GM18505 (cell line): ENCODE data around the gene MYH10.

Source experiments
- ATAC-seq: cut with Tn5 transposase; IDR thresholded peaks from one replicate; pipeline ENCODE4 v1.9.1; 2021; ENCODE audit not compliant: unreplicated experiment
- POLR2A ChIP-seq: IDR thresholded peaks from 4 replicates; pipeline ENCODE4 v1.6.1; 2011; ENCODE audit warnings: borderline replicate concordance; ENCODE audit not compliant: insufficient read depth, insufficient read length; ENCODE audit errors: extremely low read depth

Gene MYH10

DNA sequence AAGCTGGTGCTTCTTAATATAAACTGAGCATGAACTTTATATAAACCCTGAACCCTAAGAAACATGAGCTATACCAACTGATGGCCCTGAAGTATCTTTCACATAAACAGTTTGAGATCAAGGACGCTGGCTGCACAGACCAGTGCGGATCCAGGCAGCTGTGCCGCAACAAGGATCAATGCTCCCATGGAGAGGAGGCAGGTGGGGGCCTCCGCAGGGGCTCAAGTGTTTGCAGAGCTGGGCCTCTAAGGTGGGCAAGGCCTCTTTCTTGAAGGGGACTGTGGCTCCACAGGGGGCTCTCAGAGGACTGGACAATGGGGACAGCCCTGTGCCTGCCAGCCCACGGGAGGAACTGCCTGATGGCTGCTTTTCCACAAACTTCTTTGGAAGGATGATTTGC lies 148.8 kb downstream of the MYH10 start:
- no peak for TF ChIP-seq POLR2A
- ATAC-seq: no peak

DNA sequence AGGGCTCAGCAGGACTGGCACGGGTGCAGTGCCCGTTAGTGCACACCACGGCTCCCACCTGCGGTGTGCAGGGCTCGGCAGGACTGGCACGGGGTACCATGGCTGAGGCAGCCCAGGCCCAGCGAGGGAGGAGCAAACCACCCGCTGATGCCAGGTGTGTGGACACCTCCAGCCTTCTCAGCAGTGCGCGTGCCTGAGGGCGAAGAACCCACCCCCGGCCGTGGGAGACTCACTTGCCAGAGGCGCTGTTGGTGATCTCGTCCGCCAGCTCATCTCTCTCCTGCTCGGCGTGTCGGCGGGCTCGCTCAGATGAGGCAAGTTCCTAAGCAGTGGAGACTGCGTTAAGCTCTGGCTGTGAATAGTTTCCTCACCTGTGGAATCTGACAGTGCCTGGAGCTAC lies 149.4 kb downstream of the MYH10 start:
- ATAC-seq: no peak
- TF ChIP-seq POLR2A: no peak

DNA sequence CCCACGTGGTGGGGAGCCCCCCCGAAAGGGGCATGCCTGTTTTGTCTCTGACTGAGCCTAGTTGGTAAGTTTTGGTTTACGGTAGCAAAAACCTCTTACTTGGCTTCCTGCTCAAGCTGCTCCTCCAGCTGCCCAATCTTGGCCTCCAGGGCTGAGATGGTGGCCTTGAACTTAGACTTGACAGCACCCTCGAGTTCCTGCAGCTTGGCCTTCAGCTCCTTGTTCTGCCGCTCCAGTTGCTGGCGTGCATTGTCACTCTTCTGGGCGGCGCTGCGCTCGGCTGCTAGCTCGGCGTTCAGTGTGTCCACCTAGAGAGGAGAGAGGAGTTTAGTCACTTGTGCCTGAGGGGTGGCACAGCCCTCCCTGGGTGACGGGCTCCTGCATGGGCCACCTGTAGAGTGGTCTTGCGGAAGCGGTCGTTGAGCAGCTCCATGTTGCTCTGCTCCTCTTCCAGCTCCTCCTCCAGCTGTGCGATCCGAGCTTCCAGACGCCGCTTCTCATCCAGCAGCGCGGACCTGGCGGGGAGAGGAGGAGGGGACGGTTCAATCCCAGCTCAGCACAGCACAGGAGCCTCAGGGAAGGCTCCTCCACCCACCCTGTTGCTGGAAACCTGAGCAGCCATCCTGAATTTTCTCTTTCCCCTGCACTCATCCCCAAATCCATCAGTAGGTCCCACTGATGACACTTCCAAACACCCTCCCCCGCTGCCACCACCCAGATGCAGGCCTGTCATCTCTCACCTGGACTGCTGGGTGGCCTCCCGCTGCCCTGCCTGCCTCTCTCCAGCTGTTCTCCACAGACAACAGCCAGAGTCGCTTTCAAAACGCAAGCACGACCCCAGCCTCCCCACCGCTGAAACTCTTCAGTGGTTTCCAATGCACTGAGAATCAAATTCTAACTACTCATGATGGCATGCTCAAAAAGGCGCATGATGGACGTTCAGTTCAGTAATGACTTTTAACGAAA lies 150.2 kb downstream of the MYH10 start:
- no peak for ATAC-seq
- no peak for TF ChIP-seq POLR2A

DNA sequence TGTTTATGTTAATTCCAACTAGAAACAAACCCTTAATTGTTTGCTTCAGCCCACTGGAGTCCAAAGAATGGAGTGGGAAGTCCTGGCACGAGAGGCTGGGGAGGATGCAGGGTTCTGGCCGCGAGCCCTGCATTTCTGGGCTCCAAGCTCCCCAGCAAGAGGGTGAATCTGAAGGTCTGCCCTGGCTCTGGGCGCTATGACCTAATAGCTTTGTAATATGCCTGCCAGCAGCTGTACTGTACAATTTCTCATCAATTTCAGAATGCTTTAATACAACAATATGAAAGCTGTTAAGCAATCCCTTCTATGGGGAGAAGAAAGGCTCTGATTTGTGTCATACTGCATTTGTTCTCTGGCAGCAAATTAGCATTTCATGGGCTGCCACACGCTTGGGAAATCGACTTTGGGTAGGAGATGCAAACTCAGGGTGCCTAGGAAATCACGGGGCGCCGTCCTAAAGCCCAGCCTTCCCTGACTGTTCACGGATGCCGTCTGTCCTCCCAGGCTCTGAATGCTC lies 151.0 kb downstream of the MYH10 start:
- TF ChIP-seq POLR2A: no peak
- no peak for ATAC-seq

DNA sequence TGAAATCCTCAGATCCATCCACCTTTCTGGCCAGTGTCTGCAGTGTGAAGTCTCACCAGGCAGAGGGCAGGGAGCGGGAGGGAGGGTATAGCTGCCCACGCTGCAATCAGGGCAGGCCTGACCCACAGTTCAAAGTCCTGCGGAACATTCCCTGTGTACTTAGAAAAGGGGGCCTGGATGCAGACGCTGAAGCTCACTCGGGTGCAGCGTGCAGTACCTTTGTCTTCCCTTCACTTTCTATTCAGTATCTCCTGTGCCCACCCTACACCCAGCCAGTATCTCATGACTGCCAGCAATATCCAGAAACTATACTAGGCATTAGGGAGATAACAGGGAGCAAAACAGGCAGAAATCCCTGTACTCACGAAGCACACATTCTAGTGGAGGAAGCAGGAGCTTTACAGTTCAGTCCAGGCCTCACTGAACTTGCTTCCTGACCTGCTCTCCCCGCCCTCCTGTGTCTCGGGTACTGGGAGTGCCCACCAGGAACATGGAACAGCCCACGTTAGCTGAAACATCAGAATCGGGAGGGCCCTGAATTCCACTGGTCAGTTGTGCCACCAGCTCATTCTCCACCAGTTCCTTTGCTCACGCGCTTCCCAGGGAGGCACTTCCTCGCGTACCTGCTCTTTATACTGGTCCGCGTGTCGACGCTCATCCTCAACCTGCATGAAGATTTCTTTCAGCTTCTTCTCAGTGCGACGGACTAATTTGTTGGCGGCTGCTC lies 152.6 kb downstream of the MYH10 start:
- ATAC-seq: no peak

DNA sequence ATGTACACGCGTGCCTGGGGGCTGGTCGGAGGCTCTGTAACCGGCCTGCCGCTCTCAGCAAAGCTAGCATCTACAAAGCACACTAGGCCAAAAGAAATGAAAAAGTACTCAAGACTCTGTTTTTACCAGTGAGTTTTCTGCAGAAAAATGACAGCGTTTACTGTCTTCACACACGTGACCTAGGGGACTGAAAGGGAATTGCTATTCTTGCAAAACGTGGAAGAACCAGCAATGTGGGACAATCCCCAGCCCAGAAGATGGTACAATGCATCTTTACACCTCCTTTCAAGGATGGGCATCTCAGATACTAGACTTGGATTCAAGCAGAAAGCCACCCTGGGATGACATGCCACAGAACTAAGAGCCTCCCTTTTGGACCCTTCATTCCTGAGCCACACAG lies 153.4 kb downstream of the MYH10 start:
- ATAC-seq: no peak
- TF ChIP-seq POLR2A: no peak

More for the DNA sequence above, 152.6 kb downstream of the MYH10 start:
- no peak for TF ChIP-seq POLR2A

DNA sequence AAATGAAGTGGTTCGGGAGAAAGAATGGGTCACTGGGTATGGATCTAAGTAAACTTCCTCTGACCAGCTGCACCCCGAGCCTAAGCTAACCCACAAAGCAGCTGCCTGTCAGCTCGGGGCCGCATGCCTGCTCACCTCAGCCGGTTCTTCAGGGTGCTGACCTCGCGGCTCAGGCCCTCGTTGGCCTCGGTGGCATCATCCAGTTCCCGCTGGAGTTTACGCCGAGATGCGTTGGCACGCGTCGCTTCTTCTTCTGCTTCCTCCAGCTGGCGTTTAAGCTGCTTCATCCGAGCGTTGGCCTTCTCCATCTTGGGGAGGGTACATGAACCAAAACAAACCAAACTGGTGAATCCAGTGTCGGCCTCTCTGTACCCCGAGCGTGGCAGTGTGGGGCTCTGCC lies 153.8 kb downstream of the MYH10 start:
- TF ChIP-seq POLR2A: no peak
- no peak for ATAC-seq

DNA sequence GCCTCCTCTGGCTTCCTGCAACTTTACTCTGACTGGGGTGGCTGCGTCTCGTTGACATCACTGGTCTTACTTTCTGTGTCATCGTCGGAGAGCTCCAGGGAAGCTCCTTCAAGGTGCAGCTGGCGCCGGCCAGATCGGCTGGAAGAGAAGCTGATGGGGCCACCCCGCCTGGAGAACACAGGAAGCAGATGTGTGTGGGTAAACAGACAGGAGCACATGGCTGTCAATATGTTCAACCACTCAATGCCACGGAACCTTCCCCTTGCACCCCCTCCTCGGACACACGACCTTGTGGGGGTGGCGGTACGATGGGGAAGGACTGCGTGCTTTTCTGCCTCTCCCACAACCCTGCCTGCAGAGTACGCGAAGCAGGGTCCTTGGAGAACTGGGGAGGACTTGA lies 154.7 kb downstream of the MYH10 start:
- no peak for TF ChIP-seq POLR2A

DNA sequence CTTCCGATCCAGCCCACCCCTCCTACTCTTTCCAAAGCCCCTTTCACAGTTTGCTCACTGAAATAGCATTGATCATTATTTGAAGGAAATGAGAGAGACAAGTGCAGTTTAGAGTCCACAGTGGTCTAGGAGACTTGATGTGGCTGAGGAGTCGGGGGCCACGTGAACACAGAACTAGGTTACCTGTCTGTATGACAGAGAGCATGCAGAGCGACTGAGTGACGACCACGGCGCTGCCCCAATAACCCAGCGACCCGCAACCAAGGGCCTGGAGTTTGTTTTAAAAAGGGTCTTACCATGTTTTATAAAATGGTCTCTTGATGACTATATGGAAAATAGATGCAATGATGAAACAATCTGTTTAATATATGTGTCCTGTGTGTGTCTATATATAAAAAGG lies 155.3 kb downstream of the MYH10 start:
- no peak for TF ChIP-seq POLR2A
- ATAC-seq: no peak

More for the DNA sequence above, 154.7 kb downstream of the MYH10 start:
- no peak for ATAC-seq

DNA sequence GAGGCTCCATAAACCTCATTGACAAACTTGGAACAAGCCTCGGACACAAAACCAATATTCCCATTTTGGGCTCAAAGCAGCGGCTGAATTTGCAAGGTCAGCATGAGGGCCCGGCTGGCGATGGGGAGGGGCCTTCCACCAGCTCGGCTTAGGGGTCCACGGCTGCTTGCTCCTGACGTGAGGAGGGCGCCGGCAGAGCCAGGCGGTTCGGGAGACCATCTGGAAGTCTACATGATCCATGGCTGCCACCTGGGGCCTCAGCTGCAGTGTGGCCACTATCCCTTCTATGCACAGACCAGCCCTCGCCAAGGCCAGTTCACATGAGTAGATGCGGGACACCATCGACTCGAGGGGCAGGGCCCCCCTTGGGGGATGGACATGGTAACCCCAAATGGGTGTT lies 155.7 kb downstream of the MYH10 start:
- ATAC-seq: no peak
- no peak for TF ChIP-seq POLR2A

DNA sequence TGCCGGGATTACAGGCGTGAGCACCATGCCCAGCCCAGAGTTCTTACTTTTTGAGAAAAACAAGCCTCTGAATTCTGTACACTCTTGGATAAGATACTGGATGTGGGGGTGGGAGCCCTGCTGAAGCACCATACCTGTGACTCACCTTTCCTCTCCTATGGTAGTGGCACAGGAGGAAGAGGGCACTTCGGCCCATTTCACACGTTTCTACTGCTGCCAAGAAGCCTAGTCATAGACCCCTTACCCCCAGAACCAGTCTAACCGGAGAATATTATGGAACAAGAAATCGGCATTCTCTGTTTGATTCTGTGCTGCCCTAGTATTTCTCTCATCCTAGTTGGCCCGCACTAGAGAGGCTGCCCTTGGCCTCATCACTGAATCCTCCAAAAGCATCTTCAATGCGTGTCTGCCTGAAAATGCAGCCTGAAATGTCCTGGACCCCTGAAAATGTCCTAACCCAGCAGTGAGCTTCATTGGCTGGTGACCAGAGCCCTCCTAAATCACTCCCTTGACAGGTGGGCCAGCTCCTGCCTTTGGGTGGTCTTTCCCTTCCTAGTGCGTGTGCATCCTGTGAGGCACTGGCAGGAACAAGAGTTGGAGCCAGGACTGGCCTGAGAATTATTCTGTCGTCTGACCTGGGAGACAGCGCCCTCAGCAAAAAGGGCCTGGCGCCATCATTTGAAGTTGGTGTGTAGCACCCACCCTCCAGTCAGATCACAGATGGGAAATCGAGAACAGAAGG lies 156.9 kb downstream of the MYH10 start:
- no peak for TF ChIP-seq POLR2A

DNA sequence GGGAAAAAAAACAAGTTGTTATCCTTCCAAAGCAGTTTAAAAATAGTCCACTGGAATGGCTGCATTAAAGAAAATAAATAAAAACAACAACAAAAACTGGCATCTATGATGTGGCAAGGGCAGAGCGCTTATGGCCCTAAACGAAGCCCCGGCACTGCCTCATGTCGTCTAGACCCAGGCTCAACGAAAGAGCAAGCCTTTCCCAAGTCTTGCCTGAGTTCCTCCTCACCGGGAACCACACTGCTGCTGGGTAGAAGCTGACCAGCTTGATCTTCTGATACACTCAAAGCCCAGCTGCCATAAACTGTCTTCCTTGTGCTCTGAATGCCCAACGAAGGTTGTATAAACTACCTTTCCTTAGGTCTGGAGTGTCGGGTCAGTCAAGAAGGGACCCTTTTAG lies 157.9 kb downstream of the MYH10 start:
- TF ChIP-seq POLR2A: no peak
- ATAC-seq: no peak

More for the DNA sequence above, 156.9 kb downstream of the MYH10 start:
- ATAC-seq: no peak
